ENCODE data around the gene C1QL4. TPM values are rescaled to one million over a fixed set of nuclear protein-coding genes. Genes with fewer than 3 reads are reported as not detected.

C1QL4 gene
- total RNA-seq, 1 experiment from 2014 or later = 2.1 TPM

- Histone ChIP-seq H3K4me3 (ENCODE audit: low read depth in 2 of 2, low read length in 2 of 2) (no peak overlapping the region), H3K36me3 (ENCODE audit: control insufficient read depth, insufficient read depth, low read length) (no peaks in the 10 kb centered on the region), H3K27me3 (ENCODE audit: control insufficient read depth, insufficient read depth, low read length) (no peaks in the 10 kb centered on the region), H3K4me1 (ENCODE audit: control insufficient read depth, insufficient read depth, low read length) (peaks cover 11% of the 10 kb centered on the region; the same call in 1 of the 2 replicates), H3K27ac (ENCODE audit: low read length) (no peak overlapping the region), H3K9me3 (ENCODE audit: control insufficient read depth, insufficient read depth, low read depth, low read length) (no peaks in the 10 kb centered on the region)
- CTCF ChIA-PET = interaction anchor here (0.9 to 2.3 kb wide), 5 partner anchors 15 to 222 kb away, joined by 3 to 45 read pairs (median 9); partner anchors contain the start of gene PRPH
- DNase-seq (ENCODE audit: low read depth, low spot score) = no peak
- no TSS peak for BruUV-seq (replicated peaks)
- in situ Hi-C loops (cut with HindIII; ENCODE audit: low pct_unique_long_range_greater_than_20kb, low sequenced_read_pairs) (no loop called here), intact Hi-C loops (cut with micrococcal nuclease; ENCODE audit: unreplicated experiment) (no loop called here)
- no peak for ATAC-seq
- POLR2A ChIA-PET = no interaction called here
- no peak for TF ChIP-seq POLR2AphosphoS5 (IDR thresholded peaks at IDR 0.05; ENCODE audit: low read depth, low read length)
Observed at GRCh38 chr12:49332891-49333371, 4.1 kb downstream of the C1QL4 start.

GRCh38 chr12:49332441-49332861 is 4.5 kb downstream of the C1QL4 start:
- Histone ChIP-seq H3K27ac (ENCODE audit: low read length) (no peak overlapping the region), H3K4me1 (ENCODE audit: control insufficient read depth, insufficient read depth, low read length) (peaks cover 7% of the 10 kb centered on the region; the same call in 1 of the 2 replicates), H3K27me3 (ENCODE audit: control insufficient read depth, insufficient read depth, low read length) (no peaks in the 10 kb centered on the region), H3K9me3 (ENCODE audit: control insufficient read depth, insufficient read depth, low read depth, low read length) (no peaks in the 10 kb centered on the region), H3K4me3 (ENCODE audit: low read depth in 2 of 2, low read length in 2 of 2) (no peak overlapping the region), H3K36me3 (ENCODE audit: control insufficient read depth, insufficient read depth, low read length) (no peaks in the 10 kb centered on the region)
- intact Hi-C loops (cut with micrococcal nuclease; ENCODE audit: unreplicated experiment) = no loop called here
- ChIA-PET CTCF (interaction anchor here (0.5 to 2.3 kb wide), 7 partner anchors 9 to 446 kb away, joined by 3 to 45 read pairs (median 9); partner anchors contain the start of gene PRPH), POLR2A (no interaction called here)
- in situ Hi-C loops (cut with HindIII; ENCODE audit: low pct_unique_long_range_greater_than_20kb, low sequenced_read_pairs) = no loop called here
- no TSS peak for BruUV-seq (replicated peaks)
- no peak for ATAC-seq
- TF ChIP-seq REST (IDR thresholded peaks at IDR 0.05; ENCODE audit: insufficient read depth in 1 of 2, low read depth in 2 of 2, low read length in 1 of 2) = no peak
- TF ChIP-seq TCF7L2 (IDR thresholded peaks at IDR 0.05; ENCODE audit: low read depth, low read length) = no peak
- TF ChIP-seq SIN3A (IDR thresholded peaks at IDR 0.05; ENCODE audit: borderline replicate concordance, insufficient read depth, low read depth, low read length) = no peak
- no peak for TF ChIP-seq CTCF (IDR thresholded peaks at IDR 0.05)
- no peak for TF ChIP-seq POLR2AphosphoS5 (IDR thresholded peaks at IDR 0.05; ENCODE audit: low read depth, low read length)
- no peak for DNase-seq (ENCODE audit: low read depth, low spot score)

Data from Panc1 (cell line).